ENCODE data around the gene KIAA0232. TPM values are rescaled to one million over a fixed set of nuclear protein-coding genes. Genes with fewer than 3 reads are reported as not detected.

Gene KIAA0232
- total RNA-seq, 1 donor from 2014 or later, result 20.9 TPM

DNA sequence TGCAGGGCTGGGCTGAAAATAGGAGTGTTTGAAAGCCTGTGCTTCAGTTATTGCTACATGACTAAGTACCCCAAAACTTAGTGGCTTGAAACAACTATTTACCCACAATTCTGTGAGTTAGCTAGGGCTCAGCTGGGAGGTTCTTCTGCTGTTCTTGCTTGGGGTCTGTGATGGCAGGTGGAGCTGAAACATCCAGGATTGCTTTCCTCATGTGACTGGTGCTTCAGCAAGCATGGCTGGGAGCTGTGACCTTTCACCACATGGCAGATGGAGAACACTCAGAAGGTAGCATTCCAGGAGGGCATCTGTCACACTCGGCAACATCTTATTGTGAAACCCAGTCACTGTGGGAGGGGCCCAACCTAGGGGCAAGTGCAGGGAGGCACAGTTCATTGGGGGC lies 70.1 kb downstream of the KIAA0232 start:
- ATAC-seq, result no peak

DNA sequence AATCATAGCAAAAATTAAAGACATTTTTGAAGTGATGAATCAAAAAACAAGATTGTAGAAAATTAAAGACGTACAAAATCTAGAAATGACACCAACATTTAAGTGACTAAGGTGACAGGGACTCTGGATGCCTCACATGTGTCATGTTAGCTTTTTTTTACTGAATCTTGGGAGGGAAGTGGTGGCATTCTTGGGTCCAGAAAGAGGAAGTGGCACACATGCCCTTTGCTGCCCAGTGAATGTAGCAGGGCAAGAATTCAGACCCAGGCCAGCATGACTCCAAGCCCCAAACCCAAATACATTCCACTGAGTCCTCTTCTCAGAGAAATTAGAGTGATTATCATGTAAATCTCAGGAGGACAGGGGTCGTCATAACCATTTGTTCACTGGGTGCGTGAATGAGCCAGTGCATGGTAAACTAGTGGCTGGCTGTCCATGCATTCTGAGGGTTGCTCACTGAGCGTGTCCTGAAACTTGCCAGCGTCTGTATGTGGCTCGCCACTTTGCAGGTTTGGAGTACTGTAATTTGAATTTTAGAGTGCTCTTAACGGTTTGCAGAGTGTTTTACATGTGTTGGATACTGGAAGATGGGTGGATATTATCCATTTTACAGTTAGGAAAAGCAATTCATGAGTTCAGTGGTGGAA lies 71.7 kb downstream of the KIAA0232 start:
- ATAC-seq, result no peak

DNA sequence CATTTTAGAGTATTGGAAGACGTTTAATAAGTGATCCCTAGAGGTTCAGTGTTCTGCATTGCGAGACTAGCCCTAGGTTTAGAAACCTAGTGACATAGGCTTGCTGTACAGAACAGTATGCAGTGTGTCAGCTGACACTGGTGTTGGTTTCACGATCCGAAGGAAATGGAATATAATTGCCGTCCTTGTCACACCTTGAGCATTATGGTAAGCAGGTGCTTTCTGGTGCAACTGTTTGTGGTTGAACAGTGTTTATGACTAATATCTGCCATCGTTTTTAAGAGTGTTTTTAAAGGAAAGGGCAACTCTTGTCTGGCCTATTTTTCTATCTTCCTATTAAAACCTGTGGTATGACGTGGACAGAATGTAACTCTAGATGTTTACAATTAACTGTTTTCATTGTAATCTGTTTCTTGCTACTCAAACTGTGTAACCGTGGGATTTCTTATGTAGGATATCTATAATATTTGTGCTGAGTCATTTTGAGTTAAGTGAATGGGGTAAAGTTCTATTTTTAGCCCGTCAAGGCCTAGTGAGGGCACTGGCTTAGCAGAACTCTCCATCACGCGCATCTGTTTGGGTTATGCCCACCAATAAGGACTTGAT lies 73.3 kb downstream of the KIAA0232 start:
- no peak for ATAC-seq

DNA sequence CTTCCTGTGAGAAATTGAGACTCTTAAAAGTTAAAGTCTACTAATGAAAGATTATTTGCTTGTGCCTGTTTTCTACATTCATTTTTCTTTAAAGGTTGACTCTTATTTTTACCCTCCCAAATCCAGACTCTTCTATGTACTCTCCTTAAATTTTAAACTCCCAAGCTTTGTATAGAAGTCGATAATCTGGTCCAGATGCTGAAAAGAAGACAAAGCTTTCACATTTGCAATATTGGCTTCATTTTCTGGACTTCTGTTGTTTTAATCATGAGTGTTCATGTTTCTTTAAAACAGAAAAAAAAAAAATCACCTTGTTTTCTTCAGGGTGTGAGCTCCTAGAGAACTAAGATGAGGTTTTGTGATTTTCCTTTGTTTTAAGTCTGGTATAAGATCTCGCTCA lies 73.9 kb downstream of the KIAA0232 start:
- no peak for ATAC-seq

DNA sequence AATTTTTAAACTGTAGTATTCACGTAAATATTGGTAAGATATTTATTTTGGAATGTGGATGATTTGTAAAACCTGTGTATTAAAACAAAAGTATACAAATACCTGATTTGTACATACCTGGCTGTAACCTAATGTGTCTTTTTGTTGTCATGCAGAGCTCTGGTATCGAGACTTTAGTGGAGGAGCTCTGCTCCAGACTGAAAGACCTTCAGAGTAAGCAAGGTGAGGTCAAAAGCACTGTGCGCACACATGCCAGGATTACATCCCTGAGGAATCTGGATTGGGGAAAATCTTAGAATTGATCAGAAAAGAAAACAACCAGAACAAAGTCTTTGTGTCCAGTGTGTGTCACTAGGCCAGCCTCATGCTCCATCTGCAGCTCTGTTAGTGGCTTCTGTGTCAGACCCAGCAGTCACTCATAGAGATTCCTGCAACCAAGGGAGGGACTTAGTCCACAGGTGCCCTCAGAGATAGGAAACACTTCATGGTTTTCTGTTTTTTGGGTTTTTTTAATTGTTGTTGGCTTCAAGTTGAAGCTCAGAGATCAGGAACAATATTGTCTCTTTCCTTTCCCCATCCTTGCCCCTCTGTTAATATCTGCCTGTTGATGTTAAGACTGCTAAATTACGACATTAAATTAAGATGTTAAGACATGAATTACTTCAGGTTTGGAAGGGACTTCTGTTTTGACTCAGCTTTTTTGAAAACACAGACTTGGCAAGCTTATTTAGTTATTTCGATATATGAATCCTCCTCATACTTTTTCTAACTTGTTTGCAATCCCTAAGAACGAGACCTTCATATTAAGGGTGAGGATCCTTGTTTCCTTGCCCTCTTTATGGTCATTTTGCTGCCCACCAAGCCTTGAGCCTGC lies 74.7 kb downstream of the KIAA0232 start:
- ATAC-seq, result no peak

DNA sequence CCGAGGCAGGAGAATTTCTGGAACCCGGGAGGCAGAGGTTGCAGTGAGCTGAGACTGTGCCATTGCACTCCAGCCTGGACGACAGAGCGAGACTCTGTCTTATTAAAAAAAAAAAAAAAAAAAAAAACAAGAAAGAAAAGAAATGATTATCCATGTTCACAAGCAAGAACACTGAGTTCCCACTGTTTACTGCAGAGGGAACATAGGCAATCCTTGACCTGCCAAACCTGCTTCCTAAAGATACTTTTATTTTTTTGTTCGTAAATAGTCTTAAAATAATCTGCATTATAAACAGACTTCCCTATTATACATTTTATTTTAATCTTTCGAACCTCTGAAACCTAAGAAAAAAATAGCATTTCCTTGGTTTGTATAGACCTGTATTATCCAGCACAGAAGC lies 76.5 kb downstream of the KIAA0232 start:
- ATAC-seq, result no peak

DNA sequence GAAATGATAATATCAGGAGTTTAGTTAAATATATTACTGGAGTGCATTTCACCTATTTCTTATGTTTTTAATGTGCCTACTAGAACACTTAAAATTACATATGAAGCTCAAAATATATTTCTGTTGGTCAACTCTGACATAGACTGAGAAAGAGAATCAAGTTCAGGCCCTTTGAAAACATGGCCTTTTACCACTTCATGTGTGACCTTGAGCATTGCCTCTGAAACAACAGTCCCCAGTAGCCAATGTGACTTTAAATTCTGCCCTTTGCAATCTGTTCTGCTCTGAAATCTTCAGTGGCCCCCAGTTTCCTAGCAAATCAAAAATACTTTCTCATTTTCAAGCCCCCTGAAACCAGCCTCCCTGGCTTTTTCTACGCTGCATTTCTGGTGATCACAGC lies 77.0 kb downstream of the KIAA0232 start:
- ATAC-seq, result no peak

DNA sequence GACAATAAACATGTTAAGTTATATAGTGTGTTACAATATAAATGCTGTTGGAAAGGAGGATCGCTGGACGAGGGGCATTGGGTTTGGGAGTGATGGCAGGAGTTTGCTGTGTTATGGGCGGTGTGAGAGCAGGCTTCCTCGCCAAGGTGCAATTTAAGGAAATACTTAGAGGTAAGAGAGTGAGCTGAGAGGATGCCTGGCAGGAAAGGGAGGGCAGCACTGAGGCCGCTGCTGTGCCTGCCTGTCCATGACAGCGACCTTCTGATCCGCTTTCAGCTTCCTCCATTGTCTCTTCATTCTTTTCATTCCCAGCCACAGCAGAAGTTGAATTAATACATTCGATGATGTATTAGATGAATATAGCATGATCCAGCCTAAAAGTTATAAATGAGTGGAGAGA lies 85.9 kb downstream of the KIAA0232 start:
- ATAC-seq, result no peak

DNA sequence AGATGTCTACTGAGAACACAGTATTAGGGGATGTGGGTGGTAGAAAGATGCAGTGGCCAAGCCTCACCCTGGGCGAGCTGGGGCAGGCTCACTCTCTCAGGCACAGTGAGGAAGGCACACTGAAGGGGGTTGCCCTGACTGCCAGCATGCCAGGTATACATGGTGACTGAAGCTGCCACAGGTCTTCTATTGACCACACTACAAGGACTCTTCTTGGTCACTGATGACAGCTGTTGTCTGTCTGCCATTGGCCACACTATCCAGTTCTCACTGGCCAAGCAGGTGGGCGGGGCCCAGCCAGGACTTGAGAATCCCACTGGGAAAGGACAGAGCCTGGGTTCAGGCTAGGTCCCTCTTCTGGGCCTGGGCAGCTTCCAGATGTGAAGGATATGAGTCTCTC lies 87.4 kb downstream of the KIAA0232 start:
- peak; percentile 34 for ATAC-seq

DNA sequence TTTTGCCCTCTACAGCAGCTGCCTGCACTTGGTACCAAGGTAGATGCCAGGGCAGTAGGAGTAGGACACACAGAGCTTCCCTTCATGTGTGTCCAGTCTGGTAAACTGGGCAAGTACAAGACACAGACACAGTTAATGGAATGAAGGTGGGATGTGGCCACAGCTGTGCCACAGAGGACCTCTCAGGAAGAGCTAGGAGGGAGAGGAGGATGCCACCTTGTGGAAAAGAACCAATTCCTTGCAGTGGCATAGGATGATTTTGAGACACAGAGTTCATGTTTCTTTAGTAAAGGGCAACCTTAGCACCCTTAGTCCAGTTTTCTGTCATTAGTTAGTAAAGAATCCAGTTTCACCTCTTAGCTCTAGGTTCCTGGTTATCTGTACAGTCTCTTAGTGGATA lies 90.8 kb downstream of the KIAA0232 start:
- no peak for ATAC-seq

DNA sequence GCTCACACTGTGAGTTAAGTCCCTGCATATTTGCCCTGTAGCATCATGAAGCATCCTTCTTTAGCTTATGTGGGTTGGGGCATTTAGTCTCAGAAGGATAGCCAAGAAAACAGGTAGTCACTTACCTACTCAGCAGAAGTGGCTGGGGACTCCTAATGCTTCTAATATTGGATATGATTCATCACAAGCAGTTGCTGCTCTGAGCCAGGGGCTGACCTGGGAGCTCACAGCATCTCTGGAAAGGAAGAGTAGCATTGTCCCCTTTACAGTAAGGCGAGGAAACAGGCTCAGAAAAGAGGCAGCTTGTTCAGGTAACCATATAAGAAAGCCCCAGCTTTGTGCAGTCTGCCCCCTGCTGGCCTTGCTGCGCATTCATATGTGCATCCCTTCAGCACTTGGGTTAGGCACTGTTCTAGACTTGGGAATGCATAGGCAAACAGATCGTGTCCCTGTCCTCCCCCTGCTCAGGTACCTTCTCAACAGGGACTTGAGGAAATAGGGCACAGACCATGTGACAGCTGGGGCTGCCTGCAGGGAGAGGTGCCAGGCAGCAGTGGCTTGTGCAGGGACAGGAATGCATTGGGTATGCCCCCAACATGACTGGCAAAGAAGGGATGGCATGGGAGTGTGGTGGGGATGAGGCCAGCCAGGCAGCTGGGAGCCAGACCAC lies 91.4 kb downstream of the KIAA0232 start:
- peak; percentile 62 for ATAC-seq

DNA sequence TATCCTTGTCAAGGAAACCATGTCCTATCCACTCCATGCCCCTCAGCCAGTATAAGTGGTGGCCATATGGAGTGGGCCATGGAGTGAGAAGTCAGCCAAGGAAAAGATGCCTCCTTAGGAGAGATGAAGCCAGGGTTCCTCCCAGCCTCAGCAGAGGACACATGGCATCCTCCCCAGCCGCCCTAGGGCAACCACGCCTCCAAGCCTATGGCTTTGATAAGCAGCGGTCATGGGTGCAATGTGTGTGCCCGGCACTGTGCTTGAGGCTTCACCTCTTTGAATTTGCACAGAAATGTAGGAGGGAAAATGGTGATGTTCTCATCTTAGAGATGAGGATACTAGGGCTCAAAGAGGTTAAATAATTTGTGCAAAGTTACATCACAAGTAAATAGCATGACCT lies 92.5 kb downstream of the KIAA0232 start:
- ATAC-seq, result no peak

DNA sequence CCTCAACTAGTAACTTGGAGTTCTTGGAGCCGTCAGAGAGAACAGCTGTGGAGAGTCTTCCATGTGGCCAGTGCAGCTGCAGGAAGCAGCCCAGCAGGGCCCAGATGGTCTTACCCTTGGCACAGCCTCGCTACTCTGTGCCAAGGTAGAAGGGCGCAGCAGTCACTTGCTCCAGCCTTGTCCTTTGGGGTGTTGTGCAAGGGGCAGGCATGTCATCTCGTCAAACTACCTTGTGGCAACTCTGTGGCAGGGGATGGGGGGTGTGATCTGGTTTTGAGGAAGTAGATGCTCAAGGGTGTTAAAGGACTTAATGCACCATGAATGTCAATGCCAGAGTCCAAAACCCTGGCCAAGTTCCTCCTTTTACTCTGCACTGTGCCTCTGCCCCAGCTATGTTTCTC lies 92.9 kb downstream of the KIAA0232 start:
- ATAC-seq, result peak; percentile 78

DNA sequence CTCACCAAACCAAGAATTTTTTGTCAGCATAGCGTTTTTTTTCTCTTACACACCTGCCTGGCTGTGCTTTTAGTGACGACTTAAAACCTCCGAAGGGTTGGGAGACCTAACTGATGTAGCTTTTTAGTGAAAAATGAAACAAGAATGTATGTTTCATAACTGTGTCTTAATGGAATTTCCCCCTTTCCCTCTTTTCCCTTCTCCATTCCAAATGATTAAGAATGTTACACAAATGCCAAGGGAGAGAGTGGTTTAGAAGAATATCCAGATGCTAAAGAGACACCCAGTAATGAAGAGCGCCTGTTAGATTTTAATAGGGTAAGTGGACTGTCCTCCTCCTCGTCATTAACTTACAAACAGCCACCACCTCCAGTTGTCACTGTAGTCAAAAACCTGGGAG lies 93.9 kb downstream of the KIAA0232 start:
- ATAC-seq, result no peak

DNA sequence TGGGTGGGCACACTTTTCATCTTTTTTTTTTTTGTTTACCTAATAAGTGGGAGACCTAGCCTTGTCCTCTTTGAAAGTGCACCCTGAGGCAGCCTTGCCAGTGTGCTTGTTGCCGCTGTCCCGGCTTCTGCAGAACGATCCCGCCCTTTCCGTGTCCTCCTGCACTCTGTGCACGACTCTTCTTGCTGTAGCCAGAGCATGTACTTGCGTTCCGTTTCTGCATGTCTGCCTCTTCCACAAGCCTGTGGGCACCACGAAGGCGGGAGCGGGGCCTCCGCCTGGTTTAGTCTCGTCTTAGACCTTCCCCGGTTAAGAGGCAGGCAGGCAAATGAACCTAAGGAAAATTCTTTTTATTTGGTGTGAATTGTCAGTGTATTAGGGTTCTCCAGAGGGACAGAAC lies 94.5 kb downstream of the KIAA0232 start:
- ATAC-seq, result no peak

DNA sequence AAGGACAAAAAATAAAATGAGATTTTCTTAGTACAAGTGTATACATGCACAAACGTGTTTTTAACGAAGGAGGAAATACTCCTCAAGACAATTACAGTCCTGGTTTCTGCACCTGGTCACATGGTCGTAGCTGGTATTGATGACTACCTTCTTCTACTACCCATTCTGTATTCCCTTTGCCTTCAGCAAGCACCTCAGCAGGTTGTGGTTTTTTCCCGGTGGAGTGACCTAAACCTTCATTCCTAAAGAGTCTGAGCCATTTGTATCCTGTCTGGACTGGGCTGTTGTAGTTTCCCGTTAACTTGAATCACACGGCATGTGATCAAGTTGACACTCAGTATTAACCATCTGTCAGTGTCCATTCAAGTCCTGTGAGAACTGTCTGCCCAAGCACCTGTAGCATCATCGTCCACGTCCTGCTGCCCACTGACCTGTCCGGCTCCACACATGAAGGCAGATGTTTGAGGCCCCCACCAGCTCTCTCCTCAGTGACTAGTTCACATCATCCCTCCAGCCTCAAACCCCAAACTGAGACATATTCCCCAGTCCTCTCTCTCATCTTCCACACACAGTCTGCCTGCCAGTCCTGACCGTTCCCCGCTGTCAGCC lies 96.0 kb downstream of the KIAA0232 start:
- ATAC-seq, result no peak

DNA sequence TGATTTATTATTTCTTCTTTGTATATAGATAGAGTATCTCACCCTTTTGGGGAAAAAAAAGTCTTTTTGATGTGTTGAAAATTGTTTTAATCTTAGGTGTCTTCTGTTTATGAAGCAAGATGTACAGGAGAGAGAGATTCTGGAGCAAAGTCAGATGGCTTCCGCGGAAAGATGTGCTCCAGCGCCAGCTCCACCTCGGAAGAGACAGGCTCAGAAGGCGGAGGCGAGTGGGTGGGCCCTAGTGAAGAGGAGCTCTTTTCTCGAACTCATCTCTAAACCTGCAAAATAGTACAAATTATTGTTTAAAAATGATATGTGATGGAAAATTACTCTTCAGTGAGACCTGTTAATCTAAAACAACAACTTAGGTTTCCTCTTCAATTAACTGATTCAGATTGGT lies 98.2 kb downstream of the KIAA0232 start:
- no peak for ATAC-seq

DNA sequence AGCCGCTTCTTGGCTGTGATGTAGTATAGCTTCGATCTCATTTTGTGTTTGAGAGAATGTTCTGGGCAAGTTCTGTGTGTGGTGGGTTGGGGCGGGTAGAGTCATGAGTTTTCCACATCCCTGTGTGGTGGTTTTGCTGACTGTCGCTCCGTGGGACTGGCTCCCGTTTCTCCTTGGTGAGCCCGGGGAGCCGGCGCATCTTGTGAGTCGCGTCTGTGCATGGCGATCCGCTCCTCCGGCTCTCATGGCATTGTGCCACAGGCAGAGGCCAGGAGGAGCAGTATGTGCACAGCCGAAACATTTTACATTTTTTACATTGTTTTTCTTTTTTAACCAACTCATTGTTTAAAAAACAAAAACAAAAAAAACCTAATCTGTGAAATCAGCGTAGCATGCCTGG lies 99.4 kb downstream of the KIAA0232 start:
- no peak for ATAC-seq

DNA sequence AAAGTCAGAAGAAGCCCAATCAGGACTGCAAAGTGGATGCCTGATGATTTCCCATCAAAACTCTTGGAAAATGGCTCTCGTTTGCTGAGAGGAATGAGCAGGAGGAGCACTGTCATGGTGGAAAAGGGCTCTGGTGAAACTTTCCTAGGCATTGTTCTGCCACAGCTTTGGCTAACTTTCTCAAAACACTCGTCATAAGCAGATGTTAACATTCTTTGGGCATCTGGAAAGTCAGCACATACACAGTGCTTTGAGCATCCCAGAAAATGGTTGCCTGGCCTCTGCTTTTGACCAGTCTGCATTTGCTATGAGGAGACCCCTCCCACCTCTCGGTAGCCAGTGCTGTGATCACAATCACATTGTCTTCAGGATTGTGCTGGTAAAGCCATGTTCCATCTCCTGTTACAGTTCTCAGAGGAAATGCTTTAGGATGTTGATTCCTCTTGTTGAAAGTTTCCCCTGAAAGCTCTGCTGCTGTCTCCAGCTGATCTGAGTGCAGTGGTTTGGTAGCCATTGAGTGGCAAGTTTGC lies 101.9 kb downstream of the KIAA0232 start:
- no peak for ATAC-seq

DNA sequence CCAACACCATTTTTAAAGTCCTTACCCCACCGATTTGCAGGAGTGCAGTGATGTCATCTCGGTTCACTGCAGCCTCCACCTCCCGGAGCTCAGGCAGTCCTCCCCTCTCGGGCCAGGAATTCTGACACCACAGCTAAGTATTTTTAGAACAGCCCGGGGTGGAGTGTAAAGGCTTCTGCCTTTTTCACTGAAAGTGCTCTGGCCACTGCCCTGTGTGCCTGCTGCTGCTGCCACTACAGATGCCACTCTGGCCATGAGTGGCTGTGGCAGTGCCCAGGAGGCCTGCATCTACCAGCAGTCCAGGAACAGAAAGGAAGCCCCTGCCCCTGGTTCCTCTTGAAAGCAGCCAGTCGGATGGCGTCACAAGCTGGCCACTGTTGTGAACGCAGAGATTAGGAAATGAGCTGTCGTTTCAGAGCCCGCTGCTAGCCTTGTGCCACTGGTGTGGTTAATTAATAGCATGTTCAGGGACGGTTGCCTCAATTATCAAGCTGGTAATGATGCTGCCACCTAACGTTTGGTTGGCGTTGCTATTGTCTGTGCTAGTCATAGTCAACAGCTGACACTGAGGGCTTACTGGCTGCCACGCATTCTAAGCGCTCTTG lies 103.5 kb downstream of the KIAA0232 start:
- peak; percentile 45 for ATAC-seq

DNA sequence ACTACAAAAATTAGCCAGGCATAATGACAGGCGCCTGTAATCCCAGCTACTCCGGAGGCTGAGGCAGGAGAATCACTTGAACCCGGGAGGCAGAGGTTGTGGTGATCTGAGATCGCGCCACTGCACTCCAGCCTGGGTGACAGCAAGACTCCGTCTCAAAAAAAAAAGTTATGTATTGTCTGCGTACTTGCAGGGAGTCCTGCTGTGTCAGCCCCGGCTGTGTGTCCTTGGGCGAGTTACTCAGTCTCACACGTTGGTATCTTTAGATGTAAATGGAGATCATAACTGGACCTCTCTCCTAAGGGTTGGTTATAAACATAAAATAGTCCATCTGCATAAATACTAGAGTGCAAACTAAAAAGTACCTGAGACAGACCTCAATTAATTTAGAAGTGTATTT lies 104.4 kb downstream of the KIAA0232 start:
- ATAC-seq, result no peak
